ENCODE results near the gene TENM4. TPM values are rescaled to one million over a fixed set of nuclear protein-coding genes. Genes with fewer than 3 reads are reported as not detected.
A peak's percentile ranks its signal among the peaks of the same experiment; 100 is the strongest.

The TENM4 gene
- total and polyA plus RNA-seq, 2 of the 8 experiments (the other 6 are each of a cell fraction or from before 2014, with no cell fraction given): 3.5 to 7.2 TPM

- H3K14ac ChIP-seq (ENCODE audit: insufficient read length): no peak overlapping the region
- H3K27ac ChIP-seq (ENCODE audit: low read depth, low read length): no peak overlapping the region
- POLR2A ChIA-PET (ENCODE audit: partially characterized antibody): no interaction called here
- WGBS, 2 experiments (ENCODE audit: extremely low coverage in 1 of 2, insufficient coverage in 1 of 2, insufficient read length in 1 of 2, insufficient replicate concordance in 2 of 2, low coverage in 1 of 2, low lambda C conversion rate in 2 of 2, missing lambda C conversion rate in 1 of 2): 100% methylated on average over 1 of the region's 1 CpG; no CpG with 5 or more reads in 1 of the 2 experiments
- H3K23ac ChIP-seq (ENCODE audit: insufficient read length): no peak overlapping the region
- no peak overlapping the region for H3K18ac ChIP-seq (ENCODE audit: extremely low read depth, low read length)
- FAIRE-seq: no peak
- DNase-seq (ENCODE audit: low read depth in 1 of 2, low spot score in 2 of 2): no peak
- H3K36me3 ChIP-seq (ENCODE audit: control insufficient read depth in 2 of 4, insufficient read depth in 4 of 4, low read length in 3 of 4): no peaks in the 10 kb centered on the region
- H3K56ac ChIP-seq (replicated peaks; ENCODE audit: insufficient read length, low read depth, low read length): no peak overlapping the region
- no peak overlapping the region for H2BK20ac ChIP-seq (ENCODE audit: low read length)
- H2BK5ac ChIP-seq (ENCODE audit: low read depth, low read length): no peak overlapping the region
- peak overlapping the region; percentile 52 for H2BK120ac ChIP-seq (replicated peaks; ENCODE audit: low read depth, low read length)
- H3K9me3 ChIP-seq (ENCODE audit: insufficient read depth in 2 of 2, low read depth in 1 of 2, low read length in 1 of 2): no peaks in the 10 kb centered on the region
- no peaks in the 10 kb centered on the region for H4K20me1 ChIP-seq (replicated peaks in 1 of 2; ENCODE audit: control insufficient read depth in 1 of 2, insufficient read depth in 2 of 2, low read length in 2 of 2)
- no peak overlapping the region for H3K9ac ChIP-seq (replicated peaks in 1 of 4; ENCODE audit: extremely low read depth in 1 of 4, low read depth in 3 of 4, low read length in 3 of 4)
- H3K27me3 ChIP-seq (replicated peaks in 1 of 4; ENCODE audit: control insufficient read depth in 3 of 4, extremely low read depth in 1 of 4, insufficient read depth in 3 of 4, low read length in 3 of 4): no peaks in the 10 kb centered on the region
- H4K91ac ChIP-seq (replicated peaks; ENCODE audit: insufficient read length, low read length): peak overlapping the region; percentile 31
- no peak overlapping the region for H3K4me3 ChIP-seq (ENCODE audit: extremely low read depth in 1 of 4, insufficient read depth in 2 of 4, low read depth in 3 of 4, low read length in 4 of 4)
- H2AK5ac ChIP-seq (ENCODE audit: low read depth, low read length): no peak overlapping the region
- H3K4me2 ChIP-seq (ENCODE audit: insufficient read depth in 1 of 2, low read depth in 2 of 2, low read length in 2 of 2): no peak overlapping the region
- no peak overlapping the region for H2AFZ ChIP-seq (ENCODE audit: low read length)
- no peaks in the 10 kb centered on the region for H3K79me2 ChIP-seq (ENCODE audit: control insufficient read depth in 1 of 2, insufficient read depth in 2 of 2, low read length in 2 of 2)
- H2BK15ac ChIP-seq (ENCODE audit: low read length): no peak overlapping the region
- H4K8ac ChIP-seq (ENCODE audit: extremely low read depth, insufficient read depth, low read length): no peak overlapping the region
- H3K4ac ChIP-seq (replicated peaks; ENCODE audit: insufficient read length, low read depth, low read length): no peak overlapping the region
- no peaks in the 10 kb centered on the region; the same call in 1 of the 2 replicates for H3K23me2 ChIP-seq (ENCODE audit: low read depth, low read length)
- H4K5ac ChIP-seq (ENCODE audit: insufficient read length, low read depth, low read length): no peak overlapping the region
- CTCF ChIA-PET (ENCODE audit: partially characterized antibody): interaction anchor here (0.6 to 5.5 kb wide), 5 partner anchors 8 to 317 kb away, joined by 3 to 24 read pairs (median 3); no protein-coding TSS in a partner anchor
- H3K79me1 ChIP-seq (ENCODE audit: low read depth, low read length): no peaks in the 10 kb centered on the region
- peaks cover 0 to 14% (median 7%) of the 10 kb centered on the region in 4 experiments; a peak in 3 of 7 replicates for H3K4me1 ChIP-seq (replicated peaks in 1 of 4; ENCODE audit: control insufficient read depth in 3 of 4, insufficient read depth in 4 of 4, low read length in 3 of 4)
- TF ChIP-seq CHD1 (IDR thresholded peaks at IDR 0.05; ENCODE audit: low read depth, low read length) (no peak), ATF3 (IDR thresholded peaks at IDR 0.05; ENCODE audit: insufficient read depth, low read depth, low read length) (no peak), CTCF (IDR thresholded peaks at IDR 0.05; ENCODE audit: control extremely low read depth in 1 of 3, insufficient read depth in 1 of 3, low read depth in 1 of 3, low read length in 3 of 3) (peak; percentile 18 to 50 (median 44); a peak in 3 of 4 replicates), RAD21 (IDR thresholded peaks at IDR 0.05 in 1 of 2, conservative IDR thresholded peaks at IDR 0.05 in 1 of 2; ENCODE audit: low read depth in 2 of 2, low read length in 2 of 2) (peak; percentile 38 to 62)
- H2BK12ac ChIP-seq (ENCODE audit: low read depth, low read length): no peak overlapping the region
Observed at GRCh38 chr11:79371152-79371551, 69.7 kb downstream of the TENM4 start.
